Stimulated activated CD8-positive, alpha-beta memory T cell treated with anti-CD3 and anti-CD28 coated beads, Interleukin-2, amount 100 ng/mL, for 1 hour (primary cell): ENCODE results near the gene GPR35.
"Not testable (repeated sequence)": the region's sequence is repeated elsewhere in the genome, so short reads cannot be mapped to it uniquely, and the experiment has no call there.

Experiments
- DNase-seq, 2 donors: peaks; one replicate each; pipeline ENCODE4 v3.0.0-alpha.2; 2020; ENCODE audit warnings: low read depth in 2 of 2

The GPR35 gene

DNA sequence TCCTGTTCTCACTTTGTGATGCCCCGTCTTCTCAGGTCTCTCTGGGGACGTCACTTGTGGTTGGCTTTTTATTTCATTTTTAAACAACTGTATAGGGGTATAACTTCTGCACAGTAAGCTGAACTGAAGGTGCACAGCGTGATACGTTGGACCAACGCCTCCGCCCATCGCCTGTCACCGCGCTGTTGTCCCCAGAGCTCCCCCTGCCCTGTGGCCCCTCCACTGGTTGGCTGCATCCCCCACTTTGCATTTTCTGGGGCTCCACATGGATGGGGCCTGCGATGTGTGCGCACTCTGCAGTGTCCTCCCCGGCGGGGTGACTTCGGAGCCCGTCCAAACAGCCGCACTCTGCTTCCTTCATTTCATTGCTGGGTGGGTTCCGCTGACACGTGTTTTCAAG is 14.3 kb downstream of the GPR35 start:
- DNase-seq, result no peak

- no peak for DNase-seq
Observed at GRCh38 chr2:240640939-240641338, 15.7 kb downstream of the GPR35 start.

- no peak for DNase-seq
Observed at GRCh38 chr2:240642061-240642805, 17.0 kb downstream of the GPR35 start.

DNA sequence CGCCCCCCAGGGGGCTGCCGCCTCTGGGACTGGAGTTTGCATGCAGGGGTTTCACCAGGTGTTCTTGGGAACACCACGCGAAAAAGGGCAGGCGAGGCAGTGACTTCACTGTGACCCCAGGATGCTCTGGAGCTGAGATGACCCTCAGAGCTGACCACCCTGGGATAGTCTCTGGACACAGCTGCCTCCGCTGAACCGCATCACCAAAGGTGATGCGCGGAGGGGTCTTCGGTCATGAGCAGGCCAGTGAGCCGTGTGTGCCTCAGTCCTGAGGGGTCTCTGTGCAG is 17.5 kb downstream of the GPR35 start:
- no peak for DNase-seq

DNA sequence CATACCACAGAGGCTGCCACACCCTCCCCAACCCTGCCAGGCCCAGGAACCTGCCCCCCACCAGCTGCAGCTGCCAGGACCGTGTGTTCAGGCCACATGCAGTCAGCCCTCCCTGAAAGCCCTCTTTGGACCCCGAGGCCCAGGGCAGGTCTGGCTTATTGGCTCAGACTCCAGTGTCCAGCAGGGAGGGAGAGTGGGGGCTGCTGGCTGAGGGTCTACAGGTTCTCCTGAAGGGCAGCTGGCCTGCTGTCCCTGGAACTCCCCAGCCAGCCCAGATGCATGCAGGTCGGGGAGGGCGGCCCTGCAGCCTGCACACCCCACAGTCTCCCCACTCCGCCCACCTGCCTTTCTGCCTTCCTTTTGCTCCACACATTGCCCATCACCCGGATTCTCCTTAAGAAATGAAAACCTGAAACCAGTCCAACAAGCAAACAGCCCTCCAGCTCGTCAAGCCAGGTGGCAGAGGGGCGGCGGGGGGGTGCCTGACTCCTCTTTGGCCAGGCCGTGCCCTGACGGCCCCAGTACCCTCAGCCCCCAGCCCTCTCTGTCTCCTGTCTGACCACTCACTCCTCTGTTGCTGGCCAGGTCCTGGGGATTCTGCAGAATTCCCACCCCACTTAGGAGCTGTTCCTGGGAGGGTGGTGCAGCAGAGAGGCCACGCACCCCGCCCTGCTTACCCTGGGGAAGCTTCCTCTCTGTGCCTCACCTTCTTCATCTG is 18.0 kb downstream of the GPR35 start:
- DNase-seq, result no peak

GRCh38 chr2:240643811-240644150 is 18.5 kb downstream of the GPR35 start:
- DNase-seq, result no peak

GRCh38 chr2:240644171-240644651 is 18.9 kb downstream of the GPR35 start:
- DNase-seq, result no peak

DNA sequence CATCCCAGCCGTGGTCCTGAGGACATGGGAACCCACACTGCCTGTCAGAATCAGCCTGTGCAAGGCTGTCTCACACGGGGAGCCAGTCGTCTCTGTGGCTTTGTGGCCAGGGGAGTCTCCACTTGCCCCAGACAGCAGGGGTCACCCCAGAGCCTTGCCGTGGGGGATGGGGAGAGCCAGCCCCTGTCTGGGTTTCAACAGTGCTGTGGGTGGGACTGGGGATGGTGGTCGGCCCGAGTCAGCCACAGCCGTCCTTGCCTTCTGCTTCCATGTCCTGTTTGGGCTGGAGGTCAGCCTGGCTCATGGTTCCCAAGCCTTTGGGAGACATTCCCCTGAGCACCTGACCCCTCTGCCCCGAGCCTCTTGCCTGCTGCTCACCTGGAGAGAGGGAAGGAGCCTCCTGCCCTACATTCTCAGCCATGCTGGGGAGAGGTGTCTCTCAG is 19.6 kb downstream of the GPR35 start:
- no peak for DNase-seq

DNA sequence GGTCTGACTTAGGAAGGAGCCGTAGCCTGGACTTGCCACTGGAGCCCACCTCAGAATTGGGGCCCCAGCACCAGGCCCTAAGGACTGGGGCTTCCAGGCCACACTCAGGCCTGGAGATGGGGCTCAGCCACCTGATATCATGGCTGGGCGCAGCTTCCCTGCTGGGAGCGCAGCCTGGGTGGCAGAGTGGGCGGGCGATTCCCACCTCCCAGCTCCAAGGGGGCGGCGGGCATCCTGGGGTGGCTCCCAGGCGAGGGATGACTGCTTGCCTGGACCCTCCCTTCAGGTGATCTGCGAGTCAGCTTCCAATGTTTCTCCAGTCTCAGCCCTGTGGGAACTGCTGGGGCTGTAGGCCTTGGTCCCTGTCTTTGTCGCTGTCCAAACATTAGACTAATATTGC is 20.1 kb downstream of the GPR35 start:
- no peak for DNase-seq

- DNase-seq, result no peak
Observed at GRCh38 chr2:240645801-240646175, 20.5 kb downstream of the GPR35 start.

GRCh38 chr2:240646176-240646899 is 21.1 kb downstream of the GPR35 start:
- DNase-seq, result no peak

DNA sequence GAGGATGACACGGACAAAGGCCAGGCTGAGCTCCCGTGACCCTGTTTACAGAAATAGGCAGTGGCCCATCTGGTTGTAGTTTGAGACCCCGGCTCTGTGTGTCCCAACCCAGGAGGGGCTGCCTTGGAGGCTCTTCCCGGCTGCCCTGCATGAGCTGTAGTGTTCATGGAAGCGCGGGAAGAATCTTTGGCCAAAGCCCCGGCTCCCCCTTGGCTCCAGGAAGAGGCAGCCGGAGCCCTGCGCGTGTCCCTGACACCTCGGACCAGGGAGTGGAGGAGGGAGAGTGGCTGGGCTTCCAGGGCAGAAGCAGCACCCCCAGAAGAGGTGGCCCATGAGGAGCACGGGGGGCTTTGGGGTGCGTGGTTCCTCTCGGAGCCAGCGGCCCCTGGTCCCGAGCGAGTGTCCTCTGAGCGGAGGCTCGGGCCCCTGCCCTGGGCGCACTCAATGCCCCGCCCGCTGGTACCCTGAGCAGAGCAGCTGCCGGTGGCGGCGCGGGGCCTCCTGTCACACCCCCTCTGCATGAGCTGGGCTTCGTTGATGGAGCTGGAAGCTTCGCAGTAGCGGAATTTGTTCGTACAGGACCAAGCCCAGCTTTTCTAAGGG is 21.7 kb downstream of the GPR35 start:
- DNase-seq, result no peak

GRCh38 chr2:240647503-240648154 is 22.3 kb downstream of the GPR35 start:
- DNase-seq, result no peak

DNA sequence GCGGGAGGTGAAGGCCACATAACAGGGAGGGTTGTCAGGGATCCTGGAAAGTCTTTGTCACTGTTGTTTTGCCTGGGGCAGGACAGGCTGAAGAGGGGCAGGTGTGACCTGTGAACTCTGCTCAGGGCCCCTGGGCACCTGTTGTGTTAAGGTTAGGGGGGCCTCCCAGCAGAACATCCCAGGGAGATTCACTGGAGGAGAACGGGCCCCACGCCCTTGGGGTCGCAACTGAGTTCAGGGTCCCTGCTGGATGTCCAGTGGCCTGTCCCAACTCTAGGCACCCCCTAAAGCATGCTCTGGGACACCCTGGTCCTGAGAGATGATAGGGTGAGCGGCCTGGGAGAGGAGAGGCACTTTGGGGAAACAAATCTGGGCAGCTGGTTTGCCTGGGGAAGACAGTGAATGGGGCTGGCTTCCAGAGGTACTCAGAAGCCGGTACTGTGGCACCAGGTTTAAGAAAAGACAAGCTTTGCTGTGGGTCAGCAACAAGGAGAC is 22.9 kb downstream of the GPR35 start:
- DNase-seq, result no peak

GRCh38 chr2:240648650-240649275 is 23.5 kb downstream of the GPR35 start:
- no peak for DNase-seq

DNA sequence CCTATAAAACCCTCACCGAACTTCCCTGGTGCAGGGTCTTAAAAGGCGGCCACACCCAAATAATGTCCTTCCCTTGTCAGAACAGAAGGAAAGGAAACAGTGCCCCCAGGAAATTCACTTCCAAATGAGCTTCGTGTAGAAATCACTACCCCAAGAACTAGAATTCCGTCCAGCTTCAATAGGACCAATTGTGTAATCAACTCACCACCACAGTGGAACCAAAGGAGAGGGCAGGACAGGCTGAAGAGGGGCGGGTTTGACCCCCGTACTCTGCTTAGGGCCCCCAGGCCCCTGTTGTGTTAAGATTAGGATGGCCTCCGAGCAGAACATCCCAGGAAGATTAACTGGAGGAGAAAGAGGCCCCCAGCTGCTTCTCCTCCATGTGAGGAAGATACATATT is 24.1 kb downstream of the GPR35 start:
- DNase-seq, result no peak

- DNase-seq, result no peak
Observed at GRCh38 chr2:240650254-240650965, 25.1 kb downstream of the GPR35 start.

GRCh38 chr2:240651185-240651584 is 25.9 kb downstream of the GPR35 start:
- DNase-seq, result no peak

- no peak for DNase-seq
Observed at GRCh38 chr2:240655931-240656886, 30.9 kb downstream of the GPR35 start.

DNA sequence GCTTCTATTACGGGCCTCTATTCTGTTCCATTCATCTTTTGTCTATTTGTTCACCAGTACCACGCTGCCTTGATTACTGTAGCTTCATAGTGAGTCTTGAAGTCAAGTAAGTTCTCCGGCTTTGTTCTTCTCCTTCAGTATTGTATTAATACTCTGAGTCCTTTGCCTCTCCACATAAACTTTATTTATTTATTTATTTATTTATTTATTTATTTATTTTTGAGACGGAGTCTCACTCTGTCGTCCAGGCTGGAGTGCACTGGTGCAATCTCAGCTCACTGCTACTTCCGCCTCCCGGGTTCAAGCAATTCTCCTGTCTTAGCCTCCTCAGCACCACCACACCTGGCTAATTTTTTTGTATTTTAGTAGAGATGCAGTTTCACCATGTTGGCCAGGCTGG is 34.6 kb downstream of the GPR35 start:
- not testable (repeated sequence) for DNase-seq
